HuH-7 (cell line): Measurements from ENCODE around the gene PARP3.
"Not testable (repeated sequence)": the region's sequence is repeated elsewhere in the genome, so short reads cannot be mapped to it uniquely, and the experiment has no call there.

ENCODE experiments used
- DNase-seq: peaks from one replicate; pipeline ENCODE4 v3.0.0; 2011; ENCODE audit warnings: low spot score

The PARP3 gene

DNA sequence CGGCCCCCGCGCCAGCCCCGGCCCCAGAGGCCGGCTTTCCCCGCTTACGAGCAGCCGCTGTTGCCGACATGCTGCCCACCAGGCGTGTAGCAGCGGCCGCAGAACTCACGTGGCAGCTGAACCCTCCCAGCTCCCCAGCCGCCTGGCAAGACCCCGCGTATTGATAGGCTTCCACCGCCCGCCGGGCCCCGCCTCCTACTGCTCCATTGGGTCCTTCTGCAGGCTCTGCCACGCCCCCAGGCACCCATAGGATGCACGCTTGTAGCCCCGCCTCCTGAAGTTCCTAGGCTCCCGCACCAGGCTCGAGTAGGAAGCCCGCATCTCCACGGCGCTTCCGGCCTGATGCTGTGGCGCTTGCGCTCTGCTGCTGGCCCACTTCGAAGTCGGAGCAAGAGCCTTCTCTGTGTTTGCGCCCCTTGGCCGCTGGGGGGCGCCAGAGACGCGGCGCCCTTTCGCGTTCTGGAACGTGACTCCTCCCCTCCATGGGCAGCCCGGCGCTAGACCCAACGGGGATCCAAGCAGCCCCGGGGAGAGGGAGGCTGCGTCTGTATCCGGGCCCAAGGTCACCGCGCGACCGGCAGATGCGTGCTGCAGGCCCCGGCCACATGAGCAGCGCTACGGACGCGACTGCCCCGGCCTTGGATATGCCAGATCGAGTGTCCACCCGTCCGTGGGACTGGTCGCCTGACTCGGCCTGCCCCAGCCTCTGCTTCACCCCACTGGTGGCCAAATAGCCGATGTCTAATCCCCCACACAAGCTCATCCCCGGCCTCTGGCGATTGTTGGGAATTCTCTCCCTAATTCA, at the start of gene PARP3, which contains the start of gene RRP9:
TSS of gene PARP3 (plus strand) at position 566 of the 805 bp plus-strand sequence. CDS start 993 bp downstream, outside the sequence.
TSS of gene RRP9 (minus strand) at position 107 of the 805 bp plus-strand sequence. CDS start at position 70, 37 bp downstream.
- peak; percentile 99 for DNase-seq

DNA sequence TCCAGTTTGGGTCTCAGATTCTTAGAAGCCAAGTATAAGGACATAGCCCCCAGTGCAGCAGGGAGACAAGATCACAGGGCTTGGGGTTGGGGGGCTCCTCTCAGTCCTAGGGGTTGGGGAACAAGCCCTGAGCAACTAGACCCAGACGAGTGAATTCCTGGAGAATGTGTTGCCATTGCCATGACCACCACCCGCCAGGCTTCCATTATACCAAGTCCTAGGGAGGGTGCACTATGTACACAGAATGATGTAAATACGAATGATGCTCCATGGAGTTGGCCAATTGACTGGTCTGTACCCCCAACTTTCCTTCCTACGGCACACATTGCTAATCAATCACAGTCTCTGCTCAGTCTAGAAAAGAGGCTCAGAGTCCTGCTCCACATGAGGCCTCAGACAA, 47.8 kb upstream of the PARP3 start:
- DNase-seq: no peak

DNA sequence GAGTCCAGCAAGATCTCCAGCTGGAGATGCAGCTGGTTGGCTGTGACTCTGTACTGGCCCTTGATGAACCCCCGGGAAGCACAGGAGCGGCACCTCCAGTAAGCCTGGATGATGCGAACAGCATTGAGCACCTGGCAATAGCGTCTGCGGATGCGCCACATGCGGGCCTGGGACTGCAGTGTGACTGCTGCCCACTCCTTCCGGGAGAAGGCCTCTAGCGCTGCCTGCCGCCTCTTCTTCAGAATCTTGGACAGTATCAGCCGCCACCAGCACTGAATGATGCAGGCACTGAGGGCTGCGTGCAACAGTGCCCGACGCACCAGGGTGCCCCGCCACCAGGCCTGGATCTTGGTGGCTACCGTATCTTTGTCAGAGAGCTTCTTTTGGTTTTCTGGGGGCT, 47.2 kb upstream of the PARP3 start:
- DNase-seq: no peak

- DNase-seq: no peak
Measured at GRCh38 chr3:51896607-51897305, 45.4 kb upstream of the PARP3 start.

- DNase-seq: no peak
Measured at GRCh38 chr3:51897391-51897790, 44.8 kb upstream of the PARP3 start.

GRCh38 chr3:51900043-51900442, 42.1 kb upstream of the PARP3 start:
- DNase-seq: not testable (repeated sequence)

DNA sequence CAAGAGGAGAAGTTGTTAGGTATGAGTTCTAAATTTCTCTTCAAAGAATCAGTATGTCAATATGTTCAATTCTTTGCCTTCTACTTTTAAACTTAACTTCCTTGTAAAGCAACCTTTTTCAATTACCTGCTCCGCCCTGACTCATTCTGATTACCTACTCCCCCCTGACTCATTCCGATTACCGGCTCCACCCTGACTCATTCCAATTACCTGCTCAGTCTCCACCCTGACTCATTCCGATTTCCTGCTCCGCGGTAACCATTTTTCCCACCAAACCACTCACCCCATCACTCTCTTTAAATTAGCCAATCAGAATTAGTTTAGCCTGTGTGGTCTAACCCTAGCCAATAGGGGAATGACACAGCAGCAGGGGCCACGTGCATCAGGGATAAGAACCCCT, 39.8 kb upstream of the PARP3 start:
- not testable (repeated sequence) for DNase-seq

DNA sequence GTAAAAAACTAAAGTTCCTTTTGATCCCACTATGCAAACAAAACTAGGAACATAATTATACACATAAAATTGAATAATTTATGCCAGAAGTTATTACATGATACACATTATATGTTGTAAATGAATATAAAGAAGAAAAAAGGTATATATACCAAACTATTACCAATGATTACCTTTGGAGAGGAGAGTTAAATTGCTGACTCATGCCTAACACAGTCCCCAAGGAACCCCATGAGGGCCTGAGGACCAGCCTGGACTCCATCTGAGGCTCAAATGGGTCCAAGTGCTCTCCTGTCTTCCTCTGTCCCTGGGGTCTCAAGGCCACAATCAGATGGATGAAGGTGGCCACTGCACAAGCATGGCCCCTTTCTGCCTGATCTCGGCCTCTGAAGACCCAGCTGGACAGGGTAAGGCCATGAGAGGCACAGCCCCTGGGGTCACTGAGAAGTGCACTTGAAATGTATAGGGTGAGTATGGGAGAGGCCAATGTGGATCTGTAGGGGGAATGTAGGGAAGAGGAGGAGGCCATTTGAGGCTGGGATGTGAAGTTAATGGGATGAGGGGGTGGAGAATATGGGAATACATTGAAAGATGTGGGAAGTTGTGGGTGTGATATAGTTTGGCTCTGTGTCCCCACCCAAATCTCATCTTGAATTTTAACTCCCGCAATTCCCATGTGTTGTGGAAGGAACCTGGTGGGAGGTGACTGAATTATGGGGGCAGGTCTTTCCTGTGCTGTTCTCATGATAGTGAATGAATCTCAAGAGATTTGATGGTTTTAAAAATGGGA, 37.9 kb upstream of the PARP3 start:
- no peak for DNase-seq

DNA sequence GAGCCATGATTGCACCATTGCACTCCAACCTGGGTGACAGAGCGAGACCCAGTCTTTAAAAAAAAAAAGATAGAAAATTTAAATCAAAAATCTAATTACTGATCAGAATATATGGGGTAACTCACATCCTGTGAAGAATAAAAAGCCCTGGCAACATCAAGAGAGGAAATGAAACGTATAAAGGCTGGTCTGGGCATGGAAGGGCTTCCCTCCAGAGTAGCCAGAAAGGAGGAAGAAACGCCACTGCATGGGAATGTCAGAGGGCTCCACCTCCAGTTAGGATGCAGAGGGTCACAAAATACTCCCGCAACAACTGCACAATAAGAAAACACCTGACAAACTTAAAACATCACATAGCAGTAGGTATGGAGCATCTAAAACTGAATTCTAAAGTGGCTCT, 34.1 kb upstream of the PARP3 start:
- no peak for DNase-seq

DNA sequence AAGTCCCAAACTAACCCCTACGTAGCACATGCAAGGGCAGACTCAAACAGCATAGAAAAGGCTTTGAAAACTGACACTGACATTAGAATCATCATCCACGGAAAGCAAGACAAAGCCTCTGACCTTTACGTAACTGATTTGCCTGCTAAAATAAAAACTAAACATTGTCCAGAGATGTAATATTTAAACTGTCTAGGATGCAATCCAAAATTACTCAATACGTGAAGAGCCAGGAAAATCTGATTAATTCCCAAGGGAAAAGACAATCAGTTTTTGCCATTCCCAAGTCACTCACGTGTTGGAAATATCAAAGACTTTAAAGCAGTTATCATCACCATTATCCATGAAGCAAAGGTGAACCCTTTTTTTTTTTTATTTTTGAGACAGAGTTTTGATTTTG, 25.7 kb upstream of the PARP3 start:
- DNase-seq: no peak

DNA sequence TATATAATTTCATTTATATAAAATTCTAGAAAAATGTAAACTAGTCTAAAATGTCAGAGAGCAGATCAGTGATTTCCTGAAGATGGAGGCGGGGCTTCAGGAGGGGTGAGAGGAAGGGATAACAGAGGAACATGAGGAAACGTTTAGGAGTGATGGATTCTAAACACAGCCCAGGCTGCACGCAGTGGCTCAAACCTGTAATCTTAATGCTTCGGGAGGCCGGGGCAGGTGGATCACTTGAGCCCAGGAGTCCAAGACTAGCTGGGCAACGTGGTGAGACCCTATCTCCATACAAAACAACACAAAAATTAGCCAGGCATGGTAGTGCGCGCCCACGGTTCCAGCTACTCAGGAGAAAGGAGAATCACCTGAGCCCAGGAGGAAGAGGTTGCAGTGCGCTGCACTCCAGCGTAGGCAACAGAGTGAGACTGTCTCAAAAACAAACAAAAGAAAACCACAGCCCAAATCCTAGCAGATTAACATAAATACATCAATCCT, 21.0 kb upstream of the PARP3 start:
- no peak for DNase-seq

DNA sequence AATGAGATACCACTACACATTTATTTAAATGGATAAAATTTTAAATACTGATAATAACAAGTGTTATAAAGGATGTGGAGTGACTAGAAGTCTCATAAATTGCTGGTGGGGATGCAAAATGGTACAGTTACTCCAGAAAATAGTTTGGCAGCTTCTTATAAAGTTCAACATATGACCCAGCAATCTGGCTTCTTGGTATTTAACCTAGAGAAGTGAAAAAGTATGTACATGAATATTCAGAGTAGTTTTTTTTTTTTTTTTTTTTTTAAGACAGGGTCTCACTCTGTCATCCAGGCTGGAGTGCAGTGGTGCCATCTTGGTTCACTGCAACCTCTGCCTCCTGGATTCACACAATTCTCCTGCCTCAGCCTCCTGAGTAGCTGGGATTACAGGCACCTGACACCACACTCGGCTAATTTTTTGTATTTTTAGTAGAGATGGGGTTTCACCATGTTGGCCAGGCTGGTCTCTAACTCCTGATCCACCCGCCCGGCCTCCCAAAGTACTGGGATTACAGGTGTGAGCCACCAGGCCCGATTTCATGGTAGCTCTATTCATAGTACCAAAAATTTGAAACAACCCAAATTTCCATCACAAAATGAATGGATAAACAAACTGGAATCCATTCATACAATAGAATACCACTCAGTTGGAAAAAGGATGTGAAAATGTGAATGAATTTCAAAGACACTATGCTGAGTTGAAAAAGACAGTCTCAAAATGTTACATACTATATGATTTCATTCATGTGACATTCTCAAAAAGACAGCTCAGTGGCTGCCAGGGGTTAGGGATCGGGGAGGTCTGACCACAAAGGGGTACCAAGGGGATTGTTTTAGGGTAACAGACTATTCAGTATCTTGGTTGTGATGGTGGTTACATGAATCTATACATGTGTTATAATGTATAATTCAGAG, 14.8 kb upstream of the PARP3 start:
- no peak for DNase-seq

DNA sequence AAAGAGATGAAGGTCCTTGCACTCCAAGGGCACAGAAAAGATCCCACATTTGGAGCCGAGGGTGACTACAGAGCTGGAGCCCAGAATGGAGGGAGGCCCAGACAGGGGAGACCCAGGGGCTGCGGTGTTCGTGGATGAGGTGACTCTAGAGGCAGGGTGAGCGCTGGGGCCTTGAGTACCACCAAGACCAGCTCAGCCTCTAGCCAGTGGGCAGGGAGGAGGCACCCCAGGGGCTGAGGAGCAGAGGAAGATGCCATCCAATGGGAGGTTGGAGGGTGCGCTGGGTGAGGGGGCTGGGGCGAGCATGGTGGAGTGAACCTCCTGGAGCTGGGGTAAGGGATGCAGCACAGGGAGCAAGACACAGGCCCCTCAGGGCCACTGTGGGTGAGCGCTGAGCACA, 13.7 kb upstream of the PARP3 start:
- DNase-seq: no peak

GRCh38 chr3:51928981-51929380, 13.2 kb upstream of the PARP3 start:
- DNase-seq: not testable (repeated sequence)

DNA sequence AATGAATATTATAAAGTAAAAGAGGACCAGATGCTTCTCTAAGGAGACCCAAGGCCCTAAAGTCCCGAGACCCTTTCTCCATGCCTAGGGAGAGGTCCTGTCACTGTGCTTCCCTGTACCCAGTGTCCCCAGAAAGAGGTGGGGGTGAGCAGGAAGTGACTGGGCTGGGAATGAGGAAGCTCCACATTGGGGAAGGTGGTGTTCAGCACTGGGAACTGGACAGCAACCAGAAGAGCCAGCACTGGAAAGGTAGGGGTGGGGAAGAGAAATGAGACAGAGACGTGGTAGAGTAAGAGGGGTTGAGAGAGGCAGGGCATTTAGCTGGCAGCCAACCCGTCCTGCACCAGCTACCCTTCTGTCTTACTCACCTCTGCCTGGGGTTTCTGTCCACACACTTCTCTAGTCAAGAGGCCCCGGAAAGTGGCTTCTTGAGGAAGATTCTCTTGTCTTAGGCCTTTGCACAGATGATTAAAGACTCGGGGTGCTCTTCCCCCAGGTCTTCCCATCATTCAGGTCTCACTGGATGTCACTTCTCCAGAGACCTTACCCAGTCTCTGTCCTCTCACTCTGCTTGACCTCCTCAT, 12.7 kb upstream of the PARP3 start:
- DNase-seq: peak; percentile 47

- DNase-seq: no peak
Measured at GRCh38 chr3:51930439-51930838, 11.7 kb upstream of the PARP3 start.

- DNase-seq: no peak
Measured at GRCh38 chr3:51931756-51932155, 10.4 kb upstream of the PARP3 start.

- DNase-seq: no peak
Measured at GRCh38 chr3:51932471-51933370, 9.4 kb upstream of the PARP3 start.

- no peak for DNase-seq
Measured at GRCh38 chr3:51933471-51934138, 8.6 kb upstream of the PARP3 start.
